MCF 10A (cell line): ENCODE measurements around the gene RHEX. TPM values are rescaled to one million over a fixed set of nuclear protein-coding genes. Genes with fewer than 3 reads are reported as not detected.

ENCODE experiments used
- BruUV-seq: library from RNA; stranded (reverse); fragments of 400-500 nt; replicated peaks from 2 replicates; lab custom pipeline; 2021; lab: Mats Ljungman, UMichigan
- CTCF ChIA-PET: fragments of 300-600 bp; sonication (Branson Sonifier 250); formaldehyde crosslinking; extraction: SDS; loops from one replicate; lab custom pipeline; 2021; ENCODE audit warnings: antibody characterized with exemption, inconsistent platforms; lab: Yijun Ruan, JAX
- POLR2A ChIA-PET: fragments of 300-600, 350-650 bp; sonication (Branson Sonifier 250); formaldehyde crosslinking; extraction: SDS; loops from one replicate; lab custom pipeline; 2020; ENCODE audit warnings: antibody characterized with exemption, inconsistent platforms; lab: Yijun Ruan, JAX
- DNase-seq: peaks from one replicate; pipeline ENCODE4 v3.0.0-alpha.2; 2018; ENCODE audit not compliant: unreplicated experiment
- H3K27ac Mint-ChIP-seq: one replicate; pipeline ENCODE4 v1.8.0; 2022; ENCODE audit warnings: mild to moderate bottlenecking, low read depth, mixed read lengths; ENCODE audit not compliant: unreplicated experiment
- H3K27me3 Mint-ChIP-seq: one replicate; pipeline ENCODE4 v1.8.0; 2022; ENCODE audit warnings: mixed read lengths; ENCODE audit not compliant: insufficient read depth, unreplicated experiment
- H3K36me3 Mint-ChIP-seq: one replicate; pipeline ENCODE4 v1.8.0; 2022; ENCODE audit warnings: mild to moderate bottlenecking, moderate library complexity, mixed read lengths; ENCODE audit not compliant: insufficient read depth, unreplicated experiment
- H3K4me1 Mint-ChIP-seq: one replicate; pipeline ENCODE4 v1.8.0; 2022; ENCODE audit warnings: mixed read lengths; ENCODE audit not compliant: insufficient read depth, unreplicated experiment
- H3K4me3 Mint-ChIP-seq: one replicate; pipeline ENCODE4 v1.8.0; 2022; ENCODE audit warnings: mild to moderate bottlenecking, moderate library complexity, mixed read lengths; ENCODE audit not compliant: unreplicated experiment
- H3K9me3 Mint-ChIP-seq: one replicate; pipeline ENCODE4 v1.8.0; 2022; ENCODE audit warnings: mixed read lengths; ENCODE audit not compliant: unreplicated experiment
- CTCF ChIP-seq: fragments of 200-600 bp; IDR thresholded peaks from one replicate; pipeline ENCODE4 v1.8.0; 2022; ENCODE audit warnings: antibody characterized with exemption, mild to moderate bottlenecking; ENCODE audit not compliant: unreplicated experiment
- intact Hi-C: fragments of 100-400 bp; cut with micrococcal nuclease; formaldehyde crosslinking; loops from 2 replicates; pipeline ENCODE4 v1.14.1; 2022
- total RNA-seq: library from RNA; stranded (reverse); gene quantifications from 2 replicates; pipeline ENCODE4 v1.2.3, GENCODE V29; 2022

Gene RHEX
- total RNA-seq, 1 experiment from 2014 or later: not detected

DNA sequence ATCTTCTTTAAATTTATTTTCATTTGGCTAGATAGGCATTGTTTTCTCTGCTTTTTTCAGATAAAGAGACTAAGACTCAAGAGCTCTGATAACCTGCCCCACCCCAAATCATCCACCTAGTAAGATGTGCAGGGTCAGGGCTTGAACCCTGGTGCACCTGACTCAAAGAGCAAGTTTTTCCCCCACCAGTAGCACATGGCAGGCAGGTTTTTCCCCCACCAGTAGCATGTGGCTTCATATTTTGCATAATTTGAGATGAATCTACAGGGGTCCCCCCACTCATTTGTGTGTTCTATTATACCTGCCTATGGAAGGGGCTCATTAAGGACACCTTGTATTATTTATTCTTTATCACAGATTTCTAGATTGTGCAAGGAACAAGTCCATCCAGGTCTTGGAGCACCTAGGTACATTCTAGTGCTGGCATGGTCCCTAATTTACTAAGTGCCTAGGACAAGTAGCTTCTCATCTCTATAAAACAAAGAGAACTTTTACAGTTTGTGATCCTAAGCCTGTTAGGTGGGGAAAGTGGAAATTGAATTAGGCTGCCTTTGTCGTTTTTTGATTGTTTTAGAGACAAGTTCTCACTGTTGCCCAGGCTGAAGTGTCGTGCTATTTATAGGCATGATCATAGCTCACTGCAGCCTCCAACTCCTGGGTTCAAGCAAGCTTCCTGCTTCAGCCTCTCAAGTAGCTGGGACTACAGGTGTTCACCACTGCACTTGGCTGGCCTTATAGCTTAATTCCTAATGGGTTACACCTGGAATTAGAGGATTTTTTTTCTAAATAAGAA lies 16.1 kb upstream of the RHEX start:
- ChIA-PET POLR2A (interaction anchor here (0.5 to 1.3 kb wide), 5 partner anchors 8 to 288 kb away, joined by 3 read pairs; no protein-coding TSS in a partner anchor), CTCF (interaction anchor here (0.6 to 3.2 kb wide), 12 partner anchors 7 to 1509 kb away, joined by 3 to 25 read pairs (median 4); no protein-coding TSS in a partner anchor)
- no peak overlapping the region for H3K27ac Mint-ChIP-seq
- no peak for TF ChIP-seq CTCF
- H3K4me3 Mint-ChIP-seq: no peak overlapping the region
- H3K9me3 Mint-ChIP-seq: no peaks in the 10 kb centered on the region
- no peaks in the 10 kb centered on the region for H3K36me3 Mint-ChIP-seq
- no peak for DNase-seq
- peaks cover 7% of the 10 kb centered on the region for H3K4me1 Mint-ChIP-seq
- peaks cover 36% of the 10 kb centered on the region for H3K27me3 Mint-ChIP-seq
- intact Hi-C loops: no loop called here
- no TSS peak for BruUV-seq

DNA sequence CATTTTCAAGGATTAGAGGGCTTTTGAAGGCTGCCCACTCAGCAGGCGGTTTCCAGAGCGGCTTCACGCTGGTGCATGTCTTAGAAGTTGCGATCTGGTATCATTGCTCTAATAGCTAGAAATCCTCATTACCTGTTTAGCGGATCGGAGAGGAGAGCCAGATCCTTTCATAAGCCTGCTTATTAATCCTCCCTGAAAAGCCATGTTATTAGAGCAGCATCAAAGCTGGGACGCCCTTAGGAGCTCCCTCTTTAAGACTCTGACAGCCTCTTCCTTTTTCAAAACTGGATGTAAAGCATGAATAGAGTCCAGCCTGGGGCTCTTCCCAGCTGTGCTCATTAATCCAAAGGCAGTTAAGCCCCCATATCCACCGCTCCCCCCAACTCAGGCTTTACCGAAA lies 15.4 kb upstream of the RHEX start:
- TF ChIP-seq CTCF: no peak
- ChIA-PET CTCF (interaction anchor here (0.6 to 3.2 kb wide), 10 partner anchors 7 to 1510 kb away, joined by 3 to 25 read pairs (median 4); no protein-coding TSS in a partner anchor), POLR2A (interaction anchor here (0.6 to 1.3 kb wide), 2 partner anchors 7 to 288 kb away, joined by 3 read pairs; no protein-coding TSS in a partner anchor)
- peaks cover 7% of the 10 kb centered on the region for H3K4me1 Mint-ChIP-seq
- H3K27me3 Mint-ChIP-seq: peaks cover 36% of the 10 kb centered on the region
- no peak for DNase-seq
- BruUV-seq: no TSS peak
- H3K4me3 Mint-ChIP-seq: no peak overlapping the region
- no peaks in the 10 kb centered on the region for H3K9me3 Mint-ChIP-seq
- H3K27ac Mint-ChIP-seq: no peak overlapping the region
- no peaks in the 10 kb centered on the region for H3K36me3 Mint-ChIP-seq
- intact Hi-C loops: no loop called here

GRCh38 chr1:206039046-206039973 lies 13.7 kb upstream of the RHEX start:
- Mint-ChIP-seq H3K4me3 (no peak overlapping the region), H3K4me1 (peaks cover 7% of the 10 kb centered on the region), H3K36me3 (no peaks in the 10 kb centered on the region), H3K27me3 (peaks cover 34% of the 10 kb centered on the region), H3K9me3 (no peaks in the 10 kb centered on the region), H3K27ac (no peak overlapping the region)
- no peak for DNase-seq
- BruUV-seq: no TSS peak
- ChIA-PET POLR2A (interaction anchor here (0.8 to 1.4 kb wide), 4 partner anchors 9 to 30 kb away, joined by 3 to 4 read pairs (median 3); no protein-coding TSS in a partner anchor), CTCF (interaction anchor here (0.8 to 3.2 kb wide), 5 partner anchors 9 to 67 kb away, joined by 3 to 25 read pairs (median 5); no protein-coding TSS in a partner anchor)
- TF ChIP-seq CTCF: no peak
- intact Hi-C loops: no loop called here
